HG02588 (cell line): ENCODE data around the gene CPNE2.

ENCODE experiments used
- ATAC-seq: cut with Tn5 transposase; IDR thresholded peaks from one replicate; pipeline ENCODE4 v1.9.1; 2021; ENCODE audit warnings: mild to moderate bottlenecking, moderate library complexity; ENCODE audit not compliant: unreplicated experiment

CPNE2 gene

GRCh38 chr16:57141822-57142631 lies 49.6 kb downstream of the CPNE2 start:
- no peak for ATAC-seq

- no peak for ATAC-seq
Measured at GRCh38 chr16:57143149-57143921, 51.0 kb downstream of the CPNE2 start.

- ATAC-seq: no peak
Measured at GRCh38 chr16:57144027-57144426, 51.6 kb downstream of the CPNE2 start.

GRCh38 chr16:57145046-57146021 lies 53.0 kb downstream of the CPNE2 start:
- ATAC-seq: no peak

GRCh38 chr16:57146040-57146647 lies 53.8 kb downstream of the CPNE2 start:
- ATAC-seq: no peak

- no peak for ATAC-seq
Measured at GRCh38 chr16:57146735-57147134, 54.4 kb downstream of the CPNE2 start.

- ATAC-seq: no peak
Measured at GRCh38 chr16:57147381-57148221, 55.2 kb downstream of the CPNE2 start.

- no peak for ATAC-seq
Measured at GRCh38 chr16:57148481-57148880, 56.1 kb downstream of the CPNE2 start.

- no peak for ATAC-seq
Measured at GRCh38 chr16:57149391-57149790, 57.0 kb downstream of the CPNE2 start.

GRCh38 chr16:57150682-57151330 lies 58.4 kb downstream of the CPNE2 start:
- ATAC-seq: no peak

GRCh38 chr16:57151369-57151768 lies 59.0 kb downstream of the CPNE2 start:
- ATAC-seq: no peak

- ATAC-seq: no peak
Measured at GRCh38 chr16:57152096-57153093, 60.0 kb downstream of the CPNE2 start.

GRCh38 chr16:57153841-57154240 lies 61.5 kb downstream of the CPNE2 start:
- no peak for ATAC-seq

GRCh38 chr16:57155702-57156350 lies 63.4 kb downstream of the CPNE2 start:
- no peak for ATAC-seq

- no peak for ATAC-seq
Measured at GRCh38 chr16:57156351-57156703, 63.9 kb downstream of the CPNE2 start.

GRCh38 chr16:57157533-57157932 lies 65.2 kb downstream of the CPNE2 start:
- no peak for ATAC-seq

- no peak for ATAC-seq
Measured at GRCh38 chr16:57159447-57159846, 67.1 kb downstream of the CPNE2 start.

GRCh38 chr16:57163842-57164241 lies 71.5 kb downstream of the CPNE2 start:
- ATAC-seq: no peak
